HG03571 (cell line): ENCODE data around the gene DNAJA2.
"Not testable (repeated sequence)": the region's sequence is repeated elsewhere in the genome, so short reads cannot be mapped to it uniquely, and the experiment has no call there.

Source experiments
- ATAC-seq: cut with Tn5 transposase; IDR thresholded peaks from one replicate; pipeline ENCODE4 v1.9.1; 2021; ENCODE audit not compliant: unreplicated experiment

The DNAJA2 gene

GRCh38 chr16:46975908-46976470 lies 2.5 kb upstream of the DNAJA2 start:
- no peak for ATAC-seq

GRCh38 chr16:46975165-46975564 lies 1.7 kb upstream of the DNAJA2 start:
- no peak for ATAC-seq

- ATAC-seq = no peak
Observed at GRCh38 chr16:46974352-46974751, 878 bp upstream of the DNAJA2 start.

GRCh38 chr16:46973996-46974324 lies 486 bp upstream of the DNAJA2 start:
- ATAC-seq = peak; percentile 29

GRCh38 chr16:46972429-46973206 lies 856 bp downstream of the DNAJA2 start:
- peak; percentile 51 for ATAC-seq

- ATAC-seq = no peak
Observed at GRCh38 chr16:46971271-46971670, 2.2 kb downstream of the DNAJA2 start.

GRCh38 chr16:46970089-46970488 lies 3.4 kb downstream of the DNAJA2 start:
- no peak for ATAC-seq

- no peak for ATAC-seq
Observed at GRCh38 chr16:46968063-46968435, 5.4 kb downstream of the DNAJA2 start.

- ATAC-seq = no peak
Observed at GRCh38 chr16:46962629-46963028, 10.8 kb downstream of the DNAJA2 start.

GRCh38 chr16:46961373-46962353 lies 11.8 kb downstream of the DNAJA2 start:
- ATAC-seq = peak; percentile 79

- no peak for ATAC-seq
Observed at GRCh38 chr16:46954562-46954961, 18.9 kb downstream of the DNAJA2 start.

GRCh38 chr16:46950009-46950408 lies 23.5 kb downstream of the DNAJA2 start:
- ATAC-seq = no peak

- no peak for ATAC-seq
Observed at GRCh38 chr16:46949241-46949892, 24.1 kb downstream of the DNAJA2 start.

- ATAC-seq = no peak
Observed at GRCh38 chr16:46948548-46949166, 24.8 kb downstream of the DNAJA2 start.

GRCh38 chr16:46947900-46948547 lies 25.4 kb downstream of the DNAJA2 start:
- ATAC-seq = no peak

GRCh38 chr16:46944713-46945112 lies 28.8 kb downstream of the DNAJA2 start:
- not testable (repeated sequence) for ATAC-seq

- no peak for ATAC-seq
Observed at GRCh38 chr16:46937536-46937935, 35.9 kb downstream of the DNAJA2 start.

GRCh38 chr16:46932802-46933201 lies 40.7 kb downstream of the DNAJA2 start:
- no peak for ATAC-seq

GRCh38 chr16:46930861-46931260 lies 42.6 kb downstream of the DNAJA2 start:
- no peak for ATAC-seq
